Activated effector memory CD4-positive, alpha-beta T cell treated with Interleukin-2 at 50 U/mL for 16 hours (primary cell): ENCODE measurements around the gene FRMD5.
"Not testable (repeated sequence)": the region's sequence is repeated elsewhere in the genome, so short reads cannot be mapped to it uniquely, and the experiment has no call there.

ENCODE experiments used
- DNase-seq: peaks from one replicate; pipeline ENCODE4 v3.0.0-alpha.2; 2020

FRMD5 gene

GRCh38 chr15:43880406-43881194 lies 314.5 kb downstream of the FRMD5 start:
- DNase-seq: no peak

- no peak for DNase-seq
Measured at GRCh38 chr15:43879386-43880355, 315.4 kb downstream of the FRMD5 start.

GRCh38 chr15:43878446-43878845 lies 316.6 kb downstream of the FRMD5 start:
- no peak for DNase-seq

GRCh38 chr15:43877371-43877770 lies 317.7 kb downstream of the FRMD5 start:
- no peak for DNase-seq

- DNase-seq: no peak
Measured at GRCh38 chr15:43876872-43877271, 318.2 kb downstream of the FRMD5 start.

- DNase-seq: no peak
Measured at GRCh38 chr15:43873651-43874050, 321.4 kb downstream of the FRMD5 start.

GRCh38 chr15:43872416-43873020 lies 322.6 kb downstream of the FRMD5 start:
- DNase-seq: no peak

- no peak for DNase-seq
Measured at GRCh38 chr15:43871835-43872234, 323.2 kb downstream of the FRMD5 start.

- DNase-seq: no peak
Measured at GRCh38 chr15:43868406-43868805, 326.7 kb downstream of the FRMD5 start.

- no peak for DNase-seq
Measured at GRCh38 chr15:43867096-43867495, 328.0 kb downstream of the FRMD5 start.

GRCh38 chr15:43866636-43867035 lies 328.4 kb downstream of the FRMD5 start:
- DNase-seq: not testable (repeated sequence)

- no peak for DNase-seq
Measured at GRCh38 chr15:43859546-43859945, 335.5 kb downstream of the FRMD5 start.

GRCh38 chr15:43854801-43855200 lies 340.3 kb downstream of the FRMD5 start:
- DNase-seq: no peak

GRCh38 chr15:43852607-43853006 lies 342.5 kb downstream of the FRMD5 start:
- DNase-seq: no peak

GRCh38 chr15:43851251-43851650 lies 343.8 kb downstream of the FRMD5 start:
- no peak for DNase-seq

GRCh38 chr15:43845421-43845820 lies 349.6 kb downstream of the FRMD5 start:
- DNase-seq: no peak

- DNase-seq: not testable (repeated sequence)
Measured at GRCh38 chr15:43832485-43832884, 362.6 kb downstream of the FRMD5 start.

GRCh38 chr15:43831519-43832052 lies 363.5 kb downstream of the FRMD5 start:
- not testable (repeated sequence) for DNase-seq

- DNase-seq: not testable (repeated sequence)
Measured at GRCh38 chr15:43830691-43831275, 364.3 kb downstream of the FRMD5 start.

- DNase-seq: not testable (repeated sequence)
Measured at GRCh38 chr15:43829951-43830540, 365.0 kb downstream of the FRMD5 start.

GRCh38 chr15:43828061-43828657 lies 366.9 kb downstream of the FRMD5 start:
- DNase-seq: no peak
